ENCODE data around the gene CPA1. TPM values are rescaled to one million over a fixed set of nuclear protein-coding genes. Genes with fewer than 3 reads are reported as not detected.
A peak's percentile ranks its signal among the peaks of the same experiment; 100 is the strongest.
"Not testable (repeated sequence)": the region's sequence is repeated elsewhere in the genome, so short reads cannot be mapped to it uniquely, and the experiment has no call there.

CPA1 gene
- total RNA-seq, 1 donor from 2014 or later, result not detected

DNA sequence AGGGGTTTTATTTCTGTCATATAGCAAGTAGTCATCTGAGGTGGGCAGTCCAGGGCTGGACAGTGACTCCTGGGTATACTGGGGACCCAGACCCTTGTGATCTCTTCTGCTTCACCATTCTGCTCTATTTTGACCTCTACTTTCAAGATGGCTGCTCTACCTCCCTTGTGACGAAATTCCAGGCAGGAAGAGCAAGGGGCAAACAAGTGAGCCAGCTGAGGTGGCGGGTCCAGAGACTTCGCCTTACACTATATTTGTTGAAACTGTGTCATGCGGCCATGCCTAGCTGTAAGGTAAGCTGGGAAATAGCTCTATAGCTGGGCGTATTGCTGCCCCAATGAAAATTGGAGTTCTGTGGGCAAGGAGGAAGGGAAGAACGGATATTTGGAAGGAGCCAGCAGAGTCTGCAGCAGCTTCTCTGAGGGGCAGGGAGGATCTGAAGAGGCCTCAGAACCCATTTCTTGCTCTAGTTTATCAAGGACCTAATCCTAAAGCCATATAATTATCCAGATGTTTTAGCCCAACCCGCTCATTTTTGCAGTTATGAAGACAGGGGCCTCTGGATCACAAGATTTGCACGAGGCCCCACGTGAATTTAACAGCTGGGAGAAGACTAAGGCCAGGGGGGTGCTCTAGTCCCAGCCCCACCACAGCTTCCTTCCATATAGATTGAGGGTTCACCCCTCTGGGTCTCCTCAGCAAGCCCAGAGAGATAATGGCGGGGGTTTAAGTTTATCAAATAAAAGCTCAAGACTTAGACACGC is 7.7 kb upstream of the CPA1 start:
- TF ChIP-seq, protein P1, sequence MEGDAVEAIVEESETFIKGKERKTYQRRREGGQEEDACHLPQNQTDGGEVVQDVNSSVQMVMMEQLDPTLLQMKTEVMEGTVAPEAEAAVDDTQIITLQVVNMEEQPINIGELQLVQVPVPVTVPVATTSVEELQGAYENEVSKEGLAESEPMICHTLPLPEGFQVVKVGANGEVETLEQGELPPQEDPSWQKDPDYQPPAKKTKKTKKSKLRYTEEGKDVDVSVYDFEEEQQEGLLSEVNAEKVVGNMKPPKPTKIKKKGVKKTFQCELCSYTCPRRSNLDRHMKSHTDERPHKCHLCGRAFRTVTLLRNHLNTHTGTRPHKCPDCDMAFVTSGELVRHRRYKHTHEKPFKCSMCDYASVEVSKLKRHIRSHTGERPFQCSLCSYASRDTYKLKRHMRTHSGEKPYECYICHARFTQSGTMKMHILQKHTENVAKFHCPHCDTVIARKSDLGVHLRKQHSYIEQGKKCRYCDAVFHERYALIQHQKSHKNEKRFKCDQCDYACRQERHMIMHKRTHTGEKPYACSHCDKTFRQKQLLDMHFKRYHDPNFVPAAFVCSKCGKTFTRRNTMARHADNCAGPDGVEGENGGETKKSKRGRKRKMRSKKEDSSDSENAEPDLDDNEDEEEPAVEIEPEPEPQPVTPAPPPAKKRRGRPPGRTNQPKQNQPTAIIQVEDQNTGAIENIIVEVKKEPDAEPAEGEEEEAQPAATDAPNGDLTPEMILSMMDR (IDR thresholded peaks at IDR 0.05; ENCODE audit: insufficient read depth, low read length, severe bottlenecking), result no peak
- Histone ChIP-seq H3K36me3 (ENCODE audit: control insufficient read depth, insufficient read depth, low read length) (no peaks in the 10 kb centered on the region), H3K27me3 (ENCODE audit: control insufficient read depth, insufficient read depth, low read length) (no peaks in the 10 kb centered on the region), H3K4me3 (ENCODE audit: low read depth, low read length) (no peak overlapping the region)
- no peak for DNase-seq (ENCODE audit: low read depth)
- no peak for FAIRE-seq

DNA sequence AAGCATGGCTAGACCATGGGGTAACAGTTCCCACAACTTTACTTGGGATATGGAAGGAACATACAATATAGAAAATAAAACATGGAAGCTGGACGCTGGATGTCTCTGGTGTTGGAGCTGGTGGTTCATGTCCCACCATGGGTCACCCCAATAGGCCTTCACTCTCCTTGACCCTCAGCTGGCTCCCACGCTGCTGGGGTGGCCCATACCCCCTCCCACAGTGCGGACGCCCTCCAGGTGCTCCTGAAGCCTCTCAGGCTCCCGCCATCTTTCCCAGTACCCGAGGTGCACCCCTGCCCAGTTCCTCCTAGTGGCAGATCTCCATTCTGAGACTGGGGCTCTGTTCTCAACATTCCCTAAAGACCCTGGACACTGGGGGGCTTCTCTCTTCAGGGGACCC is 5.8 kb upstream of the CPA1 start:
- DNase-seq (ENCODE audit: low read depth) (no peak), FAIRE-seq (no peak)
- H3K36me3 ChIP-seq (ENCODE audit: control insufficient read depth, insufficient read depth, low read length), result no peaks in the 10 kb centered on the region
- TF ChIP-seq, protein P1 (IDR thresholded peaks at IDR 0.05; ENCODE audit: insufficient read depth, low read length, severe bottlenecking), result no peak
- no peaks in the 10 kb centered on the region for H3K27me3 ChIP-seq (ENCODE audit: control insufficient read depth, insufficient read depth, low read length)
- H3K4me3 ChIP-seq (ENCODE audit: low read depth, low read length), result no peak overlapping the region

DNA sequence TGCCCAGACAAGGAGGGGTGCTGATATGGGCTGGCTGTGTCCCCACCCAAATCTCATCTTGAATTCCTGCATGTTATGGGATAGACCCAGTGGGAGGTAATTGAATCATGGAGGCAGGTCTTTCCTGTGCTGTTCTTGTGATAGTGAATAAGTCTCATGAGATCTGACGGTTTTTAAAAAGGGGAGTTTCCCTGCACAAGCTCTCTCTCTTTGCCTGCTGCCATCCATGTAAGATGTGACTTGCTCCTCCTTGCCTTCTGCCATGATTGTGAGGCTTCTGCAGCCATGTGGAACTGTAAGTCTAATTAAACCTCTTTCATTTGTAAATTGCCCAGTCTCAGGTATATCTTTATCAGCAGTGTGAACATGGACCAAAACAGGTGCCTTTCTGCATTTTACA is 3.8 kb upstream of the CPA1 start:
- DNase-seq (ENCODE audit: low read depth); H3K27me3 ChIP-seq (ENCODE audit: control insufficient read depth, insufficient read depth, low read length); H3K36me3 ChIP-seq (ENCODE audit: control insufficient read depth, insufficient read depth, low read length); H3K4me3 ChIP-seq (ENCODE audit: low read depth, low read length); FAIRE-seq: not testable (repeated sequence)

DNA sequence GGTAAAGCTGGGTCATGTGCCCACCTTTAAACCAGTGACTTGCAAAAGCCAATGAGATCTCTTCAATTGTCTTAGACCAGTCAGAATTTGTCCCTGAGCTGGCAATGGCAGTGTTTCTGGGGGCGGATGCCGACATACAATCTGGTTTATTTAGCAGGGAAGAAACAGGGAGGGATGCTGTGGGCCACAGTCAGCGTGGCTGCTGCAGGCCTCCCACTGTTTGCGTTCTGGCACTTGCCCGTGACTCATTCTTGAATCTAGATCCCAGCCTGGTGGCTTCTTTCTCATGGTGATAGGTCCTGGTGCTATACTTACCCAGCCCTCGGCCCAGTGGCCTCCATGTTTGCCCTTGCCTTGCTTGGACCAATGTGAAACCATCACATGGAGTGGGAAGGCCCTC is 3.1 kb upstream of the CPA1 start:
- no peak for DNase-seq (ENCODE audit: low read depth)
- Histone ChIP-seq H3K27me3 (ENCODE audit: control insufficient read depth, insufficient read depth, low read length) (no peaks in the 10 kb centered on the region), H3K36me3 (ENCODE audit: control insufficient read depth, insufficient read depth, low read length) (no peaks in the 10 kb centered on the region), H3K4me3 (ENCODE audit: low read depth, low read length) (no peak overlapping the region)
- TF ChIP-seq, protein P1 (IDR thresholded peaks at IDR 0.05; ENCODE audit: insufficient read depth, low read length, severe bottlenecking), result no peak
- FAIRE-seq, result no peak

DNA sequence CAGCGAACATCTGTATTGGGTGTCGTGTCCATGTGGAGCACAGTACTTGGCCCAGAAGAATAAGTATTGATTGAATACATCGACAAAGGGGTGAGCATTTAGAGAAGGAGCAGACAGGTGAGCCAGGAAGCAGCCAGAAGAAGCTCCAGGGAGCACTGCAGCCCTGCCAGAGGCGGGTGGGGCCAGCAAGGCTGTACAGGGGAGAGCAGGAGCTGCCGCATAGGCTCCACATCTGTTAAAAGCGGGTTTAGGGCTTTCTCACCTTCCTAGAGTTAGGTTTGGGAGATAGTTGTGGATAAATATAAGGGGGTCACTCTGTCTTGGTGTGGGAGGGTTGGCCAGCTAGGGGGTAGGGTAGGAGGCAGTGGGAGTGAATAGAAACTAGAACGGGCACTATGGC is 1.3 kb upstream of the CPA1 start:
- TF ChIP-seq, protein P1 (IDR thresholded peaks at IDR 0.05; ENCODE audit: insufficient read depth, low read length, severe bottlenecking), result no peak
- no peak for DNase-seq (ENCODE audit: low read depth)
- peak; percentile 77 for FAIRE-seq
- H3K36me3 ChIP-seq (ENCODE audit: control insufficient read depth, insufficient read depth, low read length), result no peaks in the 10 kb centered on the region
- no peak overlapping the region for H3K4me3 ChIP-seq (ENCODE audit: low read depth, low read length)
- H3K27me3 ChIP-seq (ENCODE audit: control insufficient read depth, insufficient read depth, low read length), result no peaks in the 10 kb centered on the region

DNA sequence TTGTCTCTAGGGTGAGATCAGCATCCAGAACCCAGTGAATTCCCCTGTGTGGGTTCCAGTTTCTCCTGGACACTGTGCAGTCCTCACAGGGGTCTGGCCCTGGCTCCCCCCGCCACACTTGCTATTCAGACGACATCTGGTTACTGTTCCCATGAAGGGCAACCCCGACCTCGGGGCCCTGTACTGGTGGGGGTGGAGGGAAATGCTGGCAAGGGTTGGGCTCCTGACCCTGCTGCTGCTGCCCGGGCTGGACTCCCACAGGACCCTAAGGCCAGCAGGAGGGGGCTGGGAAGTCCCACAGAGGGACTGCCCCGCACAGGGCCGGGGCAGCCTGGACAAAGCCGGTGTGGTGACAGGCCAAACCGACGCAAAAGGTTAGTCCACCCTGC is 768 bp upstream of the CPA1 start:
- Histone ChIP-seq H3K27me3 (ENCODE audit: control insufficient read depth, insufficient read depth, low read length) (no peaks in the 10 kb centered on the region), H3K4me3 (ENCODE audit: low read depth, low read length) (no peak overlapping the region), H3K36me3 (ENCODE audit: control insufficient read depth, insufficient read depth, low read length) (no peaks in the 10 kb centered on the region)
- DNase-seq (ENCODE audit: low read depth), result no peak
- TF ChIP-seq, protein P1 (IDR thresholded peaks at IDR 0.05; ENCODE audit: insufficient read depth, low read length, severe bottlenecking), result no peak
- FAIRE-seq, result no peak

Data from bronchial epithelial cell (primary cell).